ENCODE measurements around the gene ZNF22.

Gene ZNF22

GRCh38 chr10:45000752-45001380 lies at the start of gene ZNF22:
Gene ZNF22 (plus strand): TSS chr10:45000923. CDS start chr10:45003369, 2,446 bp downstream.
- DNase-seq (ENCODE audit: low read depth in 2 of 2), result peak; percentile 36 to 42

DNA sequence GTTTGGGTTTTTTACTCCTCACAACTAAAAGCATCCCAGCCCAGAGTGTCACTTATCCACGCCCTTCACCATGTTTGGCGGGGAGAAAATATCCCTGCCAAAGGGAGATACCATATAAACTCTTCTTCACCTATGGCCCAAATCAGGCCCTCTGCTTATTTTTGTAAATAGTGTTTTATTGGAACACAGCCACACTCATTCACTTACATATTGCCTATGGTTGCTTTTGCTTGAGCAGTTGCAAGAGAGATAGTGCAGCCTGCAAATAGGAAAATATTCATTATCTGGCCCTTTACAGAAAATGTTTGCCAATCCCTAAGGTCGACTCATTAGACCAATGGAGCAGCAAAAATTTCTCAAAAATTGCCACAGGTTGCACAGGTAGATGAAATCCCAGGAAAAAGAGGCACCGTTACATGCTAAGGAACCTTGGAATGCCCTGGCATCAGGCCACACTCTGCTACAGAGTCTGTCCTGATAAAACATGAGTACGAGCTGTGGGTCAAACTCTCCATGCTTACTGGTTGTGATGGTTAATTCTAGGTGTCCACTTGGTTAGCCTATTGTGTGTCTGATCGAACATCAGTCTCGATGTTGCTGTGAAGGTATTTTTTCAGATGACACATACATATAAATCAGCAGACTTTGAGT lies 49.0 kb upstream of the ZNF22 start:
- no peak for DNase-seq (ENCODE audit: low read depth in 2 of 2)

GRCh38 chr10:44952779-44953231 lies 47.9 kb upstream of the ZNF22 start:
- no peak for DNase-seq (ENCODE audit: low read depth in 2 of 2)

DNA sequence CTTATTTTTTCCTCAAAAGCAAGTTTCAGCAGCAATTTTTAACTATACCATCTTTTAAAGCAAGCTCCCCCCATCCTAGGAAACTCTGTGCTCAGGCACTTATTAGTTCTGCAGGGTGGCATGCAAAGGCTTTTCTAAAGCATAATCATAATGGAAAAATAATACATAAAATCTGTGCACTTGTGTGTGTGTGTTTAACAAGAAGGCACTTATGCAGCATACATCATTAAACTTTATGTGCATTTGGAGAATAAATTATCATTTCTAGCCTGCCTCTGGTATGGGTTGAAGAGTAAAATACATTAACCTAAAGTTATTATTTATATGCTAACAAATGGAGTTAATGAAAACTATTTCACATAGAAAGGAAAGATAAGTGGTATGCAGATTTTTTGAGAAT lies 46.7 kb upstream of the ZNF22 start:
- DNase-seq (ENCODE audit: low read depth in 2 of 2), result no peak

GRCh38 chr10:44954962-44955361 lies 45.8 kb upstream of the ZNF22 start:
- no peak for DNase-seq (ENCODE audit: low read depth in 2 of 2)

- no peak for DNase-seq (ENCODE audit: low read depth in 2 of 2)
Observed at GRCh38 chr10:44955413-44956070, 45.2 kb upstream of the ZNF22 start.

- no peak for DNase-seq (ENCODE audit: low read depth in 2 of 2)
Observed at GRCh38 chr10:44956226-44956625, 44.5 kb upstream of the ZNF22 start.

GRCh38 chr10:44956717-44957706 lies 43.7 kb upstream of the ZNF22 start:
- DNase-seq (ENCODE audit: low read depth in 2 of 2), result no peak

DNA sequence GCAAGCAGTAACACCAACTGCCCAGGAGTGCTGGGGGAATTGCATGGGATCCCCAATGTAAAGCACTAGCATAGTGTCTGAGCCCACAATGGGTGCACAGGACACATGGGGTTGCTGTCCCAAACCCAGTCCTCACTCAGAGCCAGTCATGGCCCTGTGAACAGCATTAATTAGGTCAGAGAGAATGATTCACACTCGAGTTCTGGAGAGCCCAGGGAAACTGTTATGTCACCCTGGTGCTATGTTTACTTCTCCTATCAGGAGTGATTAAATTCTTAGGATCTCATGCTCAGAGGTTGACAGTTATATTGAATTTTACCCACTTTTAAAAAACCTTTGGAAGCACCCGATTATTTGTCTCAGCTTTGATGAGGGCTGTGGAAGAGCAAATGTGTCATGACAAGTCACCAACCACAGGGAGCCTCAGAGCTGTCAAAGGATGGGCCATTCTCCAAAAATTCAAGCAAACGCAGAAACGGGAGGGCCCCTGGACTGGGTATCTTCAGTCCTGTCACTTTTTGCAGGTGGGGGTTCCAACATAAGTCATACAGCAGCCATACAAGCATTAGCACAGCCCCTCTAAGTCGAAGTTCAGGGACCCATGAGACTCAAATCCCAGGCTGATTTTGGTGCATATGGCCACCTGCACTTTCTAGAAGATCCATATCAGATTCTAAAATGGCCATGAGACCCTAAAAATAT lies 42.4 kb upstream of the ZNF22 start:
- DNase-seq (ENCODE audit: low read depth in 2 of 2), result no peak

DNA sequence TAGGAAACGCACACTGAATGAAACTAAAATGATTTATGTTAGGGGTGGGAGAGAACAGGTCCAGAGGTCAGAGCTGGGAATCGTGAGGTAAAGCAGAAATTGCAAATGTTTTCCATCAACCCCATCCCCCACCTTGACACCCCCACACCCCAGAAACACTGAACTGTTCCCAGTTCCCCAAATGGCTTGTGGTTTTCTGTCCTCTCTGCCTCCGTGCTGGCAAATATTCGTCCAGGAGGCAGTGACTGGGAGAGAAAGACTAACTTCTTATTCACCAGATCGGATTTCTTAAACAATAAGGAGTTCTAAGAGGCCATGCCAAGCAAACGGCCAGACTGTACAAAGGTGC lies 41.9 kb upstream of the ZNF22 start:
- DNase-seq (ENCODE audit: low read depth in 2 of 2), result no peak

GRCh38 chr10:44959247-44960087 lies 41.3 kb upstream of the ZNF22 start, which contains the start of gene RASSF4:
Gene RASSF4 (plus strand): TSS chr10:44959802. CDS start chr10:44970203, 10,401 bp downstream.
- peak; percentile 76 to 90 for DNase-seq (ENCODE audit: low read depth in 2 of 2)

DNA sequence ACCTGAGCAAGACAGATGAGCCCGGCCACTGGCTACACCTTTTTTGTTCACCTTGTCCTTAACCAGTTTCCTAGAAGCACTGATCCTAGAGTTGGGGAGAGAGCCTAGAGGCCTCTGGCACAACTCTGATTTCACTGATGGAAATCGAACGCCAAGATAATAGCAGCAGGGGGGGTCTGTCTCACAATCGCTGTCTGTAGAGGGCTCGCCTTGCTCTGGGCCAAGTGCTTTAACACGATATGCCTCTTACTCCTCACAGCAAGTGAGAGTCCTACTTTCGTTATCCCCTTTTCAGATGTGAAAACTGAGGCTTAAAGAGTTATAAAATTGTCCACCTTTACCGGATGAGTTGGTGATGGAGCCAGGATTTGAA lies 40.6 kb upstream of the ZNF22 start:
- no peak for DNase-seq (ENCODE audit: low read depth in 2 of 2)

DNA sequence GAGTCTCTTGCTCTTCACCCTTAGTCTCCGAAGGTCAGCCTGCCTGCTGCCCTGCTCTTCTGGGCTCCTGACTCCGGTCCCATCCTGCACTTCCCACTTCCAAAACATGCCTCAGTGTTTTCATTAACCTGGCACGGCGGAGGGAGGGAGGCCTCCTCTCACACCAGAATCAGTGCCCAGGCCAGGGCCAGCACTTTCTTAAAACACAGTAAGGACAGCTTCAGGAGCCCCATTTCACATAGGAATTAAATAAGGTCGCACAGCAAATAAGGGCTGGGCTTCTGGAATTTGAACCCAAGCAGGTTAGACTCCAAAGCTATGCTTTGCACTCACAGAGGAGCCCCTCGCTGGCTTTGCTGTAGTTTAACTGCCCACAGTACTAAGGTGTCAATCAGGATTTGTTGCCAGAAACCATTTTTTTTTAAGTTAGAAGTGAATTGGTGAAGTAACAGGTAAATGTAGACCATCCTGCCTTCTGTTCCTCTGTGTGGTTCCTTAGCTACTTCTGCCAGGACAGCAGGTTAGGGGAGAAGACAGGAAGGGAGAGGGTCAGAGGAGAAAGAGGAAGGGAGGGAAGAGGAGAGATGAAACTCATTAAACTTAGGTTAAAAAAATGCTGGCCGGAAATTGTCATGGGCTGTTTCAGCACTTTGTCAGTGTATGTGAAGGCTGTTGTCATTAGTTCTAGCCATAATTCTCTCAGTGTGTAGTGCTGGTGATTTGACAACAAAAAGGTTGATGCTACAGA lies 40.1 kb upstream of the ZNF22 start:
- DNase-seq (ENCODE audit: low read depth in 2 of 2), result no peak

DNA sequence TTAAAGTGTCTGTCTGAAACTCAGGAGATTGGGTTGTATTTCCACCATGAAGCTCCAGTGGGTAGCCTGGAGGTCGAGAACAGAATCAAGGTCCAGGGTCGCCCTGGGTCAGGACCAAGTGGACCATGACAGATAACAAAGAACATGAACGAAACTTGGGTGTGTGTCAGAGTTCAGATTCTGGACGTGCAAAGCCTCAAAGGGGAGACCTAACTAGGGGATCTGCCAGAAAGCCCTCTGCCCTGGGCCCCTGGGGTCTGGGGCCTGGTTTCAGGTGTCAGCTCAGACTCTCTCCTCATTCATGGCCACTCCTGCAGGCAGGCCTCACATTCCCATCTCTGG lies 39.5 kb upstream of the ZNF22 start:
- no peak for DNase-seq (ENCODE audit: low read depth in 2 of 2)

DNA sequence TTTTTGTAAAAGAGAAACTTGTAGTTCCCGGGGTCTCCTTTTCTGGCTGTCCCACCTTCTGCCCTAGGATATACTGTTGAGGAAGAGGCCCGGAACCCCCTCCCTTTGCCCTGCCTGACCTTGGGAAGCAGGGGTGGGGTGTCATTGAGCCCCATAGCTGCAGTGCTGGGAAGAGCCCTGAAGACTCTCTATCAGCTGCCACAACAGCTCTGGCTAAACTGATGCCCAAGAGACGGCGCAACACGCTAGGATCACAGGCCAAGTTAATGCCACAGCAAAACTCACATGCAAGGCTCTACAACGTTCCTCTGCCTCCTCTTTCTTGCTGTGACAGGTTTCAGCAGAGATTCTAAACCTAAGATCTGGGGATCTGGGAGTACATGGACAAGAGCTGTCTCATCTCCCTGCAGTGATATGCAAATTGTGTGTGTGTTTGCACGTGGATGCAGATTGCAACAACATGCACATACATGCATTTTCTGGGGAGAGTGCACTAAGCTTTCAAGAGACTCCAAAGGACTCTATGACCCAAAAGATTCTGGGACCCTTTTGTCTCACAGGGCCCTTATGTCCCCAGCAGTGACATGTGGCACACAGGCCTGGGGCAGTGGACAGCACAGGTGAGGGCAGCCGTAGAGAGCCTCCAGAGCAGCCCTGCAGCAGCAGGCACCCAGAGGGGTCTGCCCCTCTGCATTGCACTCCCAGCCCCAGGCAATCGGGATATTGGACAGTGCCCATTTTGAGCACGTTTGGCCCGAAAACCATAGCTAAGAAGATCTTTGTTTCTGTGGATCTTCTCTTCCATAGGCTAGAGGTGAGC lies 38.6 kb upstream of the ZNF22 start:
- no peak for DNase-seq (ENCODE audit: low read depth in 2 of 2)

GRCh38 chr10:44962870-44963738 lies 37.6 kb upstream of the ZNF22 start:
- DNase-seq (ENCODE audit: low read depth in 2 of 2), result no peak

DNA sequence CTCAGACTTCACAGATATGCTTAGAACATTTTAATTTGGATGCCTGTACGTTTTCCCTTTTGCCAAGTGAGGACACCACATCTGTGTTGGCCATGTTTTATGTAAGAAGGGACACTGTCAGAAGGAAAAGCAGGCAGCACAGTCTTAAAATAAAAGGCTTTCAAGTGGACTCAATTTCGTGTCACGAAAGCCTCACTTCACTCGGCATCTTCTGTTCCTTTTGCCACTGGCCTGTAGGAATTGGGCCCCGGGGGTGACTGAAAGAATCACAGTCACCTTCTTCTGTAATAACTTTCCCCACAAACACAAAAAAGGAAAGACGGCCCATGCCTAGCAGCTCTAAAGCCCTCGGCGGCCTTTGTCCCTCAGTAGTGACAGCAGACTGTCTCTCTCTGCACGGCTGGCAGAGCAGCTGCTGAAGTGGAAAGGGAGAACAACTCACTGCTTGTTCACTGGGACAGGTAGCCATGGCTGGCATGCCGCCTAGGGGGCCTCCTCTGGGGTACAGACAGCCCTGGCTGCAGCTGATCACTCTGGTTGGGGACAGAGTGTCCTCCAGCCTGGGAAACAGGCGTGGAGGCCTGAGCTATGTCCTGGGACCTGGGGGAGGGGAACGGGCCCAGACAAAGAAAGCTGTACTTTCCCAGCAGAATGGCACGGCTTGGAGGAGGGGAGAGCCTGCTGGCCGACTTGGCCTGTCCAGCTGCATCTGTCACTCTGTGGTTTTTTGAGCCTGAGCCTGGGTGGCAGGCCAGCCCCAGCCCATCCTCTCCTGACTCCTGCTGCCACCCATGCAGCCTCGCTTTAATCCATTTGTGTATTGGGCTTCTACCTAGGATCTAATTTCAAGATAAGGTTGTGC lies 36.7 kb upstream of the ZNF22 start:
- no peak for DNase-seq (ENCODE audit: low read depth in 2 of 2)

Data from stimulated activated CD4-positive, alpha-beta T cell treated with anti-CD3 and anti-CD28 coated beads, Interleukin-15, amount 100 ng/mL, for 48 hours (primary cell).